Chondrocyte (in vitro differentiated cells): ENCODE data around the gene PLA2G2F. TPM values are rescaled to one million over a fixed set of nuclear protein-coding genes. Genes with fewer than 3 reads are reported as not detected.
A peak's percentile ranks its signal among the peaks of the same experiment; 100 is the strongest.

Experiments used
- DNase-seq: peaks from one replicate; pipeline ENCODE4 v3.0.0; 2021; ENCODE audit warnings: mixed read lengths, low spot score
- H3K27ac Mint-ChIP-seq: one replicate; pipeline ENCODE4 v1.8.0; 2021; ENCODE audit warnings: mild to moderate bottlenecking, moderate library complexity, mixed read lengths; ENCODE audit not compliant: unreplicated experiment
- H3K27me3 Mint-ChIP-seq: 2 replicates; pipeline ENCODE4 v1.8.0; 2021; ENCODE audit warnings: low read depth, mixed read lengths
- H3K36me3 Mint-ChIP-seq: 2 replicates; pipeline ENCODE4 v1.8.0; 2021; ENCODE audit warnings: low read depth, mixed read lengths
- H3K4me1 Mint-ChIP-seq: 2 replicates; pipeline ENCODE4 v1.8.0; 2021; ENCODE audit warnings: low read depth, mild to moderate bottlenecking, mixed read lengths
- H3K4me3 Mint-ChIP-seq: one replicate; pipeline ENCODE4 v1.8.0; 2021; ENCODE audit warnings: mild to moderate bottlenecking, moderate library complexity, mixed read lengths; ENCODE audit not compliant: unreplicated experiment
- H3K9me3 Mint-ChIP-seq: 2 replicates; pipeline ENCODE4 v1.8.0; 2021; ENCODE audit warnings: low read depth, mixed read lengths
- total RNA-seq: library from RNA; stranded (reverse); gene quantifications from 3 replicates; pipeline ENCODE4 v1.2.1, GENCODE V29; 2021
- TF ChIP-seq, protein P1 (sequence below): fragments of 200-600 bp; sonication (generic); IDR thresholded peaks from 2 replicates; pipeline ENCODE4 v1.5.0; 2021; ENCODE audit warnings: antibody characterized with exemption, mild to moderate bottlenecking, moderate library complexity

Gene PLA2G2F
- total RNA-seq, 1 donor from 2014 or later = not detected

DNA sequence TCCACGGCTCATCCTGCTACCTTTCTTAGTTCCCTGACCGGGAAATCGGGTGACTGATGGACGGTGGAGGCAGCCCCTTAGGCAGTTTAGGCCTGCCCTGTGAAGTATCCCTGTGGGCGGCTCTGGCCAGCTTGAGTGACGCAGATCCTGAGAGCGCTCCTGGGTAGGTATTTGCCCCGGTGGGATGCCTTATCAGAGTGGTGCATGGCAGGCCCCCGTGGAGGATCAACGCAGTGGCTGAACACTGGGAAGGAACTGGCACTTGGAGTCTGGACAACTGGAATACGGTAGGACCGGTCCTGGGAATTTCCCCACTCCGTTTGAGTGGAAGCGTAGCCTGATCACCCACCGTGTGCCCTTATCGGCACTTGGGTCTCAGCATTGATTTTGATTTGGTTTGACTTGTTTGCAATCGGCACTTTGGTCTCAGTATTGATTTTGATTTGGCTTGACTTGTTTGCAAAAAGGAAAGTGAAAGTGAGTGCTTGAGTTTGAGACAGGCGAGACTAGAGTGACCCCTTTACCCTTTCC lies 15.2 kb downstream of the PLA2G2F start:
- Mint-ChIP-seq H3K27me3 (peaks cover 8% of the 10 kb centered on the region), H3K4me3 (no peak overlapping the region), H3K27ac (no peak overlapping the region), H3K36me3 (no peaks in the 10 kb centered on the region), H3K9me3 (peaks cover 7% of the 10 kb centered on the region), H3K4me1 (peaks cover 3% of the 10 kb centered on the region)
- peak; percentile 58 for DNase-seq
- TF ChIP-seq, protein P1, sequence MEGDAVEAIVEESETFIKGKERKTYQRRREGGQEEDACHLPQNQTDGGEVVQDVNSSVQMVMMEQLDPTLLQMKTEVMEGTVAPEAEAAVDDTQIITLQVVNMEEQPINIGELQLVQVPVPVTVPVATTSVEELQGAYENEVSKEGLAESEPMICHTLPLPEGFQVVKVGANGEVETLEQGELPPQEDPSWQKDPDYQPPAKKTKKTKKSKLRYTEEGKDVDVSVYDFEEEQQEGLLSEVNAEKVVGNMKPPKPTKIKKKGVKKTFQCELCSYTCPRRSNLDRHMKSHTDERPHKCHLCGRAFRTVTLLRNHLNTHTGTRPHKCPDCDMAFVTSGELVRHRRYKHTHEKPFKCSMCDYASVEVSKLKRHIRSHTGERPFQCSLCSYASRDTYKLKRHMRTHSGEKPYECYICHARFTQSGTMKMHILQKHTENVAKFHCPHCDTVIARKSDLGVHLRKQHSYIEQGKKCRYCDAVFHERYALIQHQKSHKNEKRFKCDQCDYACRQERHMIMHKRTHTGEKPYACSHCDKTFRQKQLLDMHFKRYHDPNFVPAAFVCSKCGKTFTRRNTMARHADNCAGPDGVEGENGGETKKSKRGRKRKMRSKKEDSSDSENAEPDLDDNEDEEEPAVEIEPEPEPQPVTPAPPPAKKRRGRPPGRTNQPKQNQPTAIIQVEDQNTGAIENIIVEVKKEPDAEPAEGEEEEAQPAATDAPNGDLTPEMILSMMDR = no peak

DNA sequence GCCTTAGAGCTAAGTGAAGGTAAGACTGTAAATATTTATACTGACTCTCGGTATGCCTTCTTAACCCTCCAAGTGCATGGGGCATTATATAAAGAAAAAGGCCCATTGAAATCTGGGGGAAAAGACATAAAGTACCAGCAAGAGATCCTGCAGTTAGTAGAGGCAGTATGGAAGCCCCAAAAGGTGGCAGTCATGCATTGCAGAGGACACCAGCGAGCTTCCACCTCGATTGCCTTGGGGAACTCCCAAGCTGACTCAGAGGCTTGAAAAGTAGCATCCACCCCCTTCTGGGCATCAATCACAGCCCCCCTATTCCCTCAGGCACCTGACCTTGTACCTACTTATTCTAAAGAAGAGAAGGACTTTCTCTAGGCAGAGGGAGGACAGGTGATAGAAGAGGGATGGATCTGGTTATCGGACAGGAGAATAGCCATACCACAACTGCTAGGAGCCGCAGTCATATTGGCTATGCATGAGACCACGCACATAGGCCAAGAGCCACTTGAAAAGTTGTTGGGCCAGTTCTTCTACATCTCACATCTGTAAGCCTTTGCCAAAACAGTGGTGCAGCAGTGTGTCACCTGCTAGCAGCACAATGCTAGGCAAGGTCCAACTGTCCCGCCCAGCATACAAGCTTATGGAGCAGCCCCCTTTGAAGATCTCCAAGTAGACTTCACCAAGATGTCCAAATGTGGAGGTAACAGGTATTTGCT lies 19.4 kb downstream of the PLA2G2F start:
- peak; percentile 18 for DNase-seq
- Mint-ChIP-seq H3K36me3 (peaks cover 3% of the 10 kb centered on the region), H3K27me3 (peaks cover 3% of the 10 kb centered on the region), H3K9me3 (peaks cover 41% of the 10 kb centered on the region), H3K4me1 (no peaks in the 10 kb centered on the region), H3K27ac (no peak overlapping the region), H3K4me3 (no peak overlapping the region)
- TF ChIP-seq, protein P1 = no peak

DNA sequence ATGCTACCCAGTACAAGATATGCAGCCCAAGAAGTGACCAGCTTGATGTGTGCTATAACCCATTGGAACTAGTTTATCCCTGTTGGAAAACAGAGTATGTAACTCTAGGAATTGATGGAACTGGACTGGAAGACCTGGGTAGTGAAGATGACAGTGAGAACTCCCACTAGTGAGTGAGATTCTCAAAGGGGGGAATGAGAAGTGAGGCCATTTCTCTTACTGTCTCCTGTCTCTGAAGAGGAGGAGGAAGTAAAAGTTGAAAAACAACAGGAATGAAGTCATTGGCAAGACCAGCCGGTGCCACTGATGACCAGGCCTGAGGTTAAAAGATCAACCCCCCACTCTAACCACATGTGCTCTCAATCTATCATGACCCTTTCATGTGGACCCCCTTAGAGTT lies 20.9 kb downstream of the PLA2G2F start:
- Mint-ChIP-seq H3K4me1 (no peaks in the 10 kb centered on the region), H3K4me3 (no peak overlapping the region), H3K9me3 (peaks cover 43% of the 10 kb centered on the region), H3K27me3 (peaks cover 3% of the 10 kb centered on the region), H3K27ac (no peak overlapping the region), H3K36me3 (peaks cover 5% of the 10 kb centered on the region)
- no peak for DNase-seq
- TF ChIP-seq, protein P1 = no peak

DNA sequence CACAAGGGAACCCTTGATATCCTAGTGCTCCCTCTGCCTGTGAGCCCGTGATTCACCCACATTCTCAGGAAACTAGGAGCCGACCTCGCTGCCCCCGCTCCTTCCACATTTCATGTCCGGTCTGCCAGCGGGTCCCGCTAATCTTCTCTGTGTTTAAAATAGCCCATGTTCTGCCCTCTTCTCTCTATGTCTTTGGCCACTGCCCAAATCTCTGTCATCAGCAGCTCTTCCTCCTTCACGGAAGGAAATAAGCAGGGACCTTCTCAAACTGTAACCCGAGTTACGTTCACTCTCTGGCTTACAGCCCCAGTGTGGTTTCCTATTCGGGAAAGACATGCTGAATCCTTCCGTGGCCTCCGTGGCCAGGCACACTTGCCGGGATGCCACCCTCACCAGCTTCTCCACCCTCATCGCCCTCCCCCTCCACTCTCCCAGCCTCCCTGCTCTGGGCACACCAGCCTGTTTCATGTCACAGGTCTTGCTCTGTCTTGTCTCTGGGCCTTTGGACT lies 25.6 kb downstream of the PLA2G2F start:
- H3K9me3 Mint-ChIP-seq = peaks cover 33% of the 10 kb centered on the region
- TF ChIP-seq, protein P1 = no peak
- no peak for DNase-seq

DNA sequence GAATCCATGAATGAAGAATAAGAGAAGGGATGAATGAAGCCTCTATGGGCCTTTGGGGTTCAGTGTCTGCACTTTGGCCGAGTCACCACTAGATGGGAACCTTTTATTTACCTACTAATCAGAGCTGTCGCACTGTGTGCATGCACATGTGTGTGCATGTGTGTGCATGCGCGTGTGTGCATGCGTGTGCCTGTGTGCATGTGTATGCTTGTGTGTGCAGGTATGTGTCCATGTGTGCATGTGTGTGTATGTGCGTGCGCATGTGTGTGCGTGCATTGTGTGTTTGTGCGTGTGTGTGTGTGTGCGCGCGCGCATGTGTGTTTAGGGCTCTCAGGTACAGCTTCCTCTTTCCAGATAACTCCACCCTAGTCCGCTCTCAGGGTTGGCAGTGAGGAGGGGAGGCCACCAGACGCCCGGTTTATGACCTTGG lies 26.4 kb downstream of the PLA2G2F start:
- Mint-ChIP-seq H3K27ac (no peak overlapping the region), H3K4me3 (no peak overlapping the region), H3K4me1 (no peaks in the 10 kb centered on the region), H3K27me3 (peaks cover 20% of the 10 kb centered on the region), H3K36me3 (peaks cover 5% of the 10 kb centered on the region), H3K9me3 (peaks cover 25% of the 10 kb centered on the region)
- DNase-seq = no peak
- TF ChIP-seq, protein P1 = peak; percentile 41

More for the DNA sequence above, 25.6 kb downstream of the PLA2G2F start:
- Mint-ChIP-seq H3K4me1 (no peaks in the 10 kb centered on the region), H3K27ac (peak overlapping the region; percentile 39), H3K27me3 (peaks cover 20% of the 10 kb centered on the region), H3K4me3 (no peak overlapping the region), H3K36me3 (peaks cover 5% of the 10 kb centered on the region)
